WTC11 (cell line): ENCODE data around the gene ABCG1.

ENCODE experiments used
- CTCF ChIP-seq: fragments of 200-600 bp; IDR thresholded peaks from 2 replicates; pipeline ENCODE4 v1.8.0; 2022; ENCODE audit warnings: antibody characterized with exemption
- ELF4 ChIP-seq: sonication (generic); formaldehyde crosslinking; IDR thresholded peaks from 2 replicates; pipeline ENCODE4 v1.8.1; 2022; ENCODE audit warnings: low read depth, mild to moderate bottlenecking, moderate library complexity, missing genetic modification reagents
- ERG ChIP-seq: fragments of 250-450 bp; sonication (Bioruptor Pico); IDR thresholded peaks from 2 replicates; pipeline ENCODE4 v1.8.0; 2021; ENCODE audit warnings: mild to moderate bottlenecking
- FOXP4 ChIP-seq: sonication (generic); formaldehyde crosslinking; IDR thresholded peaks from 2 replicates; pipeline ENCODE4 v1.8.0; 2022; ENCODE audit warnings: mild to moderate bottlenecking, missing genetic modification reagents
- NFE2L1 ChIP-seq: sonication (generic); formaldehyde crosslinking; IDR thresholded peaks from 2 replicates; pipeline ENCODE4 v1.8.1; 2023; ENCODE audit warnings: missing genetic modification reagents
- TEAD1 ChIP-seq: sonication (generic); formaldehyde crosslinking; IDR thresholded peaks from 2 replicates; pipeline ENCODE4 v1.8.0; 2022; ENCODE audit warnings: mild to moderate bottlenecking, missing genetic modification reagents
- ZBTB43 ChIP-seq: sonication (generic); formaldehyde crosslinking; IDR thresholded peaks from 2 replicates; pipeline ENCODE4 v1.8.1; 2023; ENCODE audit warnings: mild to moderate bottlenecking, missing genetic modification reagents
- ZNF138 ChIP-seq: sonication (generic); formaldehyde crosslinking; conservative IDR thresholded peaks from 2 replicates; pipeline ENCODE4 v1.8.1; 2022; ENCODE audit warnings: mild to moderate bottlenecking, moderate library complexity, missing genetic modification reagents
- ZNF281 ChIP-seq: sonication (generic); formaldehyde crosslinking; IDR thresholded peaks from 2 replicates; pipeline ENCODE4 v1.8.0; 2023; ENCODE audit warnings: mild to moderate bottlenecking, missing genetic modification reagents

GRCh38 chr21:42186591-42186990 is 32.3 kb upstream of the ABCG1 start:
- TF ChIP-seq FOXP4 (no peak), ZBTB43 (CRISPR knock-in tag) (no peak), ZNF138 (no peak), CTCF (no peak), NFE2L1 (CRISPR knock-in tag) (no peak), ELF4 (no peak), TEAD1 (CRISPR knock-in tag) (no peak), ZNF281 (CRISPR knock-in tag) (no peak), ERG (CRISPR knock-in tag) (no peak)
